ENCODE data around the gene SAMHD1.

Gene SAMHD1

DNA sequence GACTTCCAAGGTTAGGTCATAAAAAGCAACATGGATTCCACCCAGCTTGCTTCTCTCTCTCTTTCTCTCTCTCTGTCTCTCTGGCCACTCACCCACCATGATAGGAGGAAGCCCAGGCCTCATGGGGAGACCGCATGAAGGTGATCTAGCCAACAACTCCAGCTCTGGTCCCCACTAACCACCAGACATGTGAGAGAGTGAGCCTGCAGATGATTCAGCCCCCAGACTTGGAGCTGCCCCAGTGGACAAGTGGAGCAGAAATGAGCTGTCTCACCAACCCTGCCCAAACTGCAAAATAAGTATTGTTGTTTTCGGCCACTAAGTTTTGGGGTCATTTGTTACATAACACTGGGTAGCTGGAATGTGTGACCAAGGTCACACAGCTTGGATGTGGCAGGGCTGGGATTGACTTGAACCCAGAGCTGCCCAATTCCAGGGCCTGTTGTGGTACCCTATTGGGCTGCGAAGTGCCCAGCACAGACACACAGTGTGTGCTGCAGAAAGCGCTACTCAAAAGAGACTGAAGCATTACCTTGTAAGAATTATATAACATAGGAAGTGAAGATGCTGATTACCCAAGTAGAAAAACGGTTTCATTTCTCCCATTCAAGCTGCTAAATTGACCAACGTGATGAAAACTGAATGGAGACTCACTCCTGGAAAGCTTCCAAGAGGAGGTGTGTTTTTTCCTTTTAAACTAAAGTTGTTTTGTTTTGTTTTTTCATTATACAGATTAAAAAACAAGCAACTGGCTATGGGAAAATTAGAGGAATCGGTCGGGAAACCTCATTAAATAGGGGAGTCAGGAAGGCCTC is 84.6 kb downstream of the SAMHD1 start:
- Mint-ChIP-seq H3K27me3 (ENCODE audit: low read depth, poor library complexity) (peaks cover 20% of the 10 kb centered on the region), H3K36me3 (ENCODE audit: low read depth) (no peaks in the 10 kb centered on the region), H3K4me3 (no peak overlapping the region), H3K27ac (no peak overlapping the region), H3K9me3 (peaks cover 3% of the 10 kb centered on the region), H3K4me1 (peaks cover 25% of the 10 kb centered on the region)
- TF ChIP-seq CTCF (IDR thresholded peaks at IDR 0.05) = no peak
- no peak for DNase-seq

DNA sequence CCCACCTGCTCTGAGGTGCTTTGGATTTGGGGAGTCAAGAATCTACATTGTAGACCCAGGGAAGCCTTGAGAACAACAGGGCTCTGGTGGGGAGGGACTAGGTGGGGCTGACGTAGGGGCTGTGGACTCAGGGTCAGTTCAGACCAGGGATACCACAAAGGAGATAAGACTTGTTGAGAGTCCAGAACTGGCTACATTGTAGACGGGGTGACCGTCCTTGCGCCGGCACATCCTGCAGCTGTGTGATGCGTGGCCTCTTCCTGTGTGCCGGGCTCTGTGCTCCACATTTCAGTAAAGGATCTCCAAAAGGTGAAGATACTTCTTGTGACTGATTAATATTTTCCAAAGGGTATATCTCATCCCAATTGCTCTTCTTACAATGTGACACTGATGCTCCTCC is 85.3 kb downstream of the SAMHD1 start:
- no peak for TF ChIP-seq CTCF (IDR thresholded peaks at IDR 0.05)
- H3K36me3 Mint-ChIP-seq (ENCODE audit: low read depth) = no peaks in the 10 kb centered on the region
- H3K27ac Mint-ChIP-seq = no peak overlapping the region
- peaks cover 32% of the 10 kb centered on the region for H3K4me1 Mint-ChIP-seq
- peak overlapping the region; percentile 2 for H3K4me3 Mint-ChIP-seq
- peaks cover 3% of the 10 kb centered on the region for H3K9me3 Mint-ChIP-seq
- H3K27me3 Mint-ChIP-seq (ENCODE audit: low read depth, poor library complexity) = peaks cover 17% of the 10 kb centered on the region
- DNase-seq = no peak

- TF ChIP-seq CTCF (IDR thresholded peaks at IDR 0.05) = no peak
- Mint-ChIP-seq H3K4me1 (peaks cover 36% of the 10 kb centered on the region), H3K4me3 (peak overlapping the region; percentile 30), H3K36me3 (ENCODE audit: low read depth) (no peaks in the 10 kb centered on the region), H3K27me3 (ENCODE audit: low read depth, poor library complexity) (peaks cover 17% of the 10 kb centered on the region), H3K27ac (no peak overlapping the region), H3K9me3 (peaks cover 3% of the 10 kb centered on the region)
- no peak for DNase-seq
Observed at GRCh38 chr20:36865861-36866149, 85.7 kb downstream of the SAMHD1 start.

DNA sequence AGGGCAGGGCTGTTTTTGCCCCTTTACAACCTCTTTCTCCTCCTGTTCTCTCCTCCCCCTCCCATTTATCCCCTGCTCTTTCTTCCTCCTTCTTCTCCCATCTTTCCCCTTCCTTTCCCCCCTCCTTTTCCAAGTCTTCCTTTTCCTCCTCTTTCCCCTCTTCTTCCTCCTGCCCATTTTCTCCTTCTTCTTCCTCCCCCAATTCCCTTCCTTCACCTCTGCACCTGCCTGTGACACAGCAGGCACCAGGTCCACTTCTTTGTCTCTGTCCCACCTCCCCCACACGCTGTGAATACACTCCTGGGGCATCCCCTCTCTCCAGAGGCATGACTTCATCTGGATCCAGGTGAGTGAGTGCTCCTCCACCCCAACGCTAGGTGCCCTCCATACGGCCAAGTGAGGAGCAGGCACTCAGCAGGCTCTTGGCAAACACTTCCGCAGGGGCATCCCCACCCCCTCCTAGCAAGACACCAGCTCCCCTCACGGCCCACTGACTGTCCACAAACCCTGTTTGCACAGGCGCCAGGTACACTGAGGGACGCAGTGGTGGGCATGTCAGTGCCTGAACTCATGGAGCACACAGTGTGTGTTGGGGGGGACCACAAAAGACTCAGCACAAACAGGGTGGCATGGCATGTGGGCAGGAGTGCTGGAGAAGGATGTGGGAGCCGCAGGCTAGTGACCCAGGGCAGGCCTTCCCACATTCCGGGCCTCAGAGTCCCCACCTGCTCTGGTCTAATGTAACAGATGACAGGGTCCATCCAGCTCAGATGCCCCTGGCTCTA is 86.2 kb downstream of the SAMHD1 start:
- H3K27ac Mint-ChIP-seq = no peak overlapping the region
- peak overlapping the region; percentile 80 for H3K4me3 Mint-ChIP-seq
- H3K36me3 Mint-ChIP-seq (ENCODE audit: low read depth) = peaks cover 2% of the 10 kb centered on the region
- peaks cover 3% of the 10 kb centered on the region for H3K9me3 Mint-ChIP-seq
- peaks cover 17% of the 10 kb centered on the region for H3K27me3 Mint-ChIP-seq (ENCODE audit: low read depth, poor library complexity)
- peaks cover 41% of the 10 kb centered on the region for H3K4me1 Mint-ChIP-seq
- DNase-seq = no peak
- TF ChIP-seq CTCF (IDR thresholded peaks at IDR 0.05) = no peak

- Mint-ChIP-seq H3K9me3 (no peaks in the 10 kb centered on the region), H3K4me3 (no peak overlapping the region), H3K27ac (no peak overlapping the region), H3K36me3 (ENCODE audit: low read depth) (peaks cover 16% of the 10 kb centered on the region), H3K4me1 (peaks cover 63% of the 10 kb centered on the region), H3K27me3 (ENCODE audit: low read depth, poor library complexity) (peaks cover 13% of the 10 kb centered on the region)
- no peak for TF ChIP-seq CTCF (IDR thresholded peaks at IDR 0.05)
- DNase-seq = peak; percentile 41
Observed at GRCh38 chr20:36862857-36863668, 88.4 kb downstream of the SAMHD1 start.
